HG03460 (cell line): ENCODE measurements around the gene RBBP4.
"Not testable (repeated sequence)": the region's sequence is repeated elsewhere in the genome, so short reads cannot be mapped to it uniquely, and the experiment has no call there.

Experiments
- ATAC-seq: cut with Tn5 transposase; IDR thresholded peaks from one replicate; pipeline ENCODE4 v1.9.1; 2021; ENCODE audit not compliant: unreplicated experiment

The RBBP4 gene

GRCh38 chr1:32650752-32651460, at the start of gene RBBP4:
RBBP4 (plus strand) TSS chr1:32651208; CDS start chr1:32651307, 99 bp downstream.
- ATAC-seq, result peak; percentile 79

DNA sequence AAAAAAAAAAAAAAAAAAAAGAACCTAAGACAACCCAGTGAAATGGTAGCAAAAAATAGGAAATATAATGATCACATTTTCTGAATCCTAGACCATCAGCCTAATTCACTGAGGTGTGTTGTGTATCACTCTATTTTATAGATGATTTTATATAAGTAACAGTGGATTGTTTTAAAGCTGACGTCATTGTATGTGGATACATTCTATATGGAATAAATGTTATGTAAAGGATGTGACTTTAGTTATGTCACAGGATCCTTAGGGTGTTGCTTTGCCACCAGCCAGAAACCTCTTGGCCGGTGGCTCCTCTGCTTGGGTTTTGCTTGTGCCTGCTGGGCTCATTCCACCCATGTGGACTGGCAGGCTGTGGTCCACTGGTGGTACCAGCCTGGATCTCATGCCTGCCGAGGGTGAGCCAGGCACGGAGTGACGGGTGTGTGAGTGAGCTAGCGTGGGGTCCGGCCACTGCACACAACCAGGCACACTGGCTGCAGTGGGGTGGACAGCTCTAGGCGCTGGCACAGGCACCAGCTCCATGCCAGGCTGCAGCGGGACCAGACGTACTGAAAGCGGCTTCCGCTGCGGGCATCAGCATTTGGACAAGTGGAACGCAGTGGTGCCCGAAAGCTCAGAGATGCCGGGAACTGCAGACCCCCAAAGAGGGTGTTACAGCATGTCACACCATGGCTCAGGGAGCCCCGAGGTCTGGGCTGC, 45.1 kb upstream of the RBBP4 start:
- ATAC-seq, result no peak

- ATAC-seq, result no peak
Measured at GRCh38 chr1:32606565-32607371, 44.2 kb upstream of the RBBP4 start.

- no peak for ATAC-seq
Measured at GRCh38 chr1:32609180-32609579, 41.8 kb upstream of the RBBP4 start.

GRCh38 chr1:32611859-32612188, 39.2 kb upstream of the RBBP4 start:
- ATAC-seq, result no peak

GRCh38 chr1:32612189-32612881, 38.7 kb upstream of the RBBP4 start:
- ATAC-seq, result no peak

GRCh38 chr1:32613472-32613871, 37.5 kb upstream of the RBBP4 start:
- no peak for ATAC-seq

DNA sequence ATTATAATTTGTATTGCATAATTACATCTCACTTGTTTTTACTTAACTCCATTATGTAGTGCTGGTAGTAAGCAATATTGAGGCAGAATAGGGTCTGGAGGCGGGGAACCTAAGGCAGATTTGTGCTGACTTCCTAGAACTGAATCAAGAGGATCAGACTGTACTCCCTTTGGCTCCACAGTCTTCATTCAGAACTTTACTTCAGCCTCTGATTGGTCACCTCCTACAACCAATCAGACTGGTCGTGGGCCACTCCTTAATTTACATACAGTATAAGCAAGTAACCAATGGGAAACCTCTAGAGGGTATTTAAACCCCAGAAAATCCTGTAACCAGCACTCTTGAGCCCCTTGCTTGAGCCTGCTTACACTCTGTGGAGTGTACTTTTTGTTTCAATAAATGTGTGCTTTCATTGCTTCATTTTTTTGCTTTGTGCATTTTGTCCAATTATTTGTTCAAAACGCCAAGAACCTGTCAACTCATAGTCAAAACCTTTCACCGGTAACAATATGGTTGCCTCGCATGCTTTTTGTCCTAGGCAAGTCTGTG, 32.3 kb upstream of the RBBP4 start:
- no peak for ATAC-seq

- peak; percentile 69 for ATAC-seq
Measured at GRCh38 chr1:32619701-32620485, 31.1 kb upstream of the RBBP4 start.

- no peak for ATAC-seq
Measured at GRCh38 chr1:32622205-32622604, 28.8 kb upstream of the RBBP4 start.

DNA sequence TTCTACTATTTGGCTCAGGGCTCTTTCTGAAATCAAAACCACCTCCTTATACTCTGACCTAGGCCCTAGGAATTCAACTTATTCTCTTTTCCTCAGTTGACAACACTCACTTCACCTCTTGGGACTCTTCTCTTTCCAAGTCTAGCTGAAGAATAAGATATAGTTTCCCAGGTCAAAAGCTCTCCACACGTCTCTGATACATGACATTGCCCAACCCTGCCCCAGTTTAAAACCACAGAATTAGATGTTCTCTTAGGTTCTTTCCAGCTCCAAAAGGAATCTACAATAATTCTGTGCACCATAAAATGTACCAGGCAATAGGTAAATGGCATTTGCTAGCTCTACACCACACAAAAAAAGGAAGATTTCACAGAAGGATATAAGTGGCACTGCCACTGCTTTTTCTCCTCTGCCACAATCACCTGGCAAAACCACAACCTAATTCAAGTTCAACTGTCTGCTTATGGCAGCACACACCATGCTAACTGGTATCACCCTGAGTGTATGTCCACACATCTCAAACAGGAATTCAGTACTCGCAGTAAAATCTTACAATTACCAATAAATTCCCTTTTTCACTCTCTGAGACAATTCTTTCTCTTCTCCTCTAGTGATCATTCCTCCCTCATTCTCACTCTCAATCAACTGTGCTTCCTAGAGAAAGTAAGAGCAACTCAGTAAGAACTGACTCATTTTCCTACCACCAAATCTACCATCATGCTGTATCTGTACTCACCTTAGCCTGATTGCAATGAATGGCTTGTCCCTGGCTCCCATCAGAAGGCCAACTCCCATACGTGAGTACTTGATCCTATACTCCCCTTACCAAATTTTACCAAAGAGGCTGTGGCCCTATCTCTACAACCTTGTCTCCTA, 28.0 kb upstream of the RBBP4 start:
- ATAC-seq, result no peak

DNA sequence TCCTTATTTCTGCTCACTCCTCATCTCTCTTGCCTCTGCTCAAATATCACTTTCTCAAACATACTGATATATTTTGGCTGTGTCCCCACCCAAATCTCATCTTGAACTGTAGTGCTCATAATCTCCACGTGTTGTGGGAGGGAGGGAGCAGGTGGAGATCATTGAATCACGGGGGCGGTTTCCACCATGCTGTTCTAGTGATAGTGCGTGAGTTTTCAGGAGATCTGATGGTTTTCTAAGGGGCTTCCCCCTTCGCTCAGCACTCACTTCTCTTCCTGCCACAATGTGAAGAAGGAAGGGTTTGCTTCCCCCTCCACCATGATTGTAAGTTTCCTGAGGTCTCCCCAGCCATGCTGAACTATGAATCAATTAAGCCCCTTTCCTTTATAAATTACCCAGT, 27.2 kb upstream of the RBBP4 start:
- no peak for ATAC-seq

GRCh38 chr1:32626176-32626575, 24.8 kb upstream of the RBBP4 start:
- no peak for ATAC-seq

DNA sequence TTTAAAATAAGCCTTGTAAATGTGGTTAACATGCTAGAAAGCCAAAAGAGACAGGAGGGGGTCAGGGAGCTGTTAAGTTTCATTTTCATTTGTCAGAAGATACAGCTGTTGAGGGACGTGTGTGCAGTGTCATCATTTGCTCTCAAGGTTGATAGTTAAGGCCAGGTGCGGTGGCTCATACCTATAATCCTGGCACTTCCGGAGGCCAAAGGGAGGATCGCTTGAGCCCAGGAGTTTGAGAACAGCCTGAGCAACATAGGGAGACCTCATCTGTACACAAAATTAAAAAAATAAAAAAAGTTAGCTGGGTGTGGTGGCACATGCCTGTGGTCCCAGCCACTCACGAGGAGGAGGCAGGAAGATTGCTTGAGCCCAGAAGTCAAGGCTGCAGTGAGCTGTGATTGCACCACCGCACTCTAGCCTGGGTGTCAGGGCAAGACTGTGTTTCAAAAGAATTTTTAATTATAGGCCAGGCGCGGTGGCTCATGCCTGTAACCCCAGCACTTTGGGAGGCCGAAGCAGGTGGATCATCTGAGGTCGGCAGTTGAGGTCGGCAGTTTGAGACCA, 23.3 kb upstream of the RBBP4 start:
- peak; percentile 74 for ATAC-seq

- ATAC-seq, result not testable (repeated sequence)
Measured at GRCh38 chr1:32630173-32630572, 20.8 kb upstream of the RBBP4 start.

GRCh38 chr1:32632829-32633228, 18.2 kb upstream of the RBBP4 start:
- ATAC-seq, result no peak

- ATAC-seq, result no peak
Measured at GRCh38 chr1:32635508-32636277, 15.3 kb upstream of the RBBP4 start.
